Fibroblast of skin of right quadriceps (primary cell): ENCODE measurements around the gene SERP2.
"Not testable (repeated sequence)": the region's sequence is repeated elsewhere in the genome, so short reads cannot be mapped to it uniquely, and the experiment has no call there.

Experiments
- DNase-seq: peaks from one replicate; pipeline ENCODE4 v3.0.0-alpha.2; 2013

Gene SERP2

GRCh38 chr13:44373601-44374347 lies at the start of gene SERP2:
SERP2 (plus strand) TSS chr13:44373824; CDS start chr13:44374026, 202 bp downstream.
- DNase-seq: no peak

- no peak for DNase-seq
Observed at GRCh38 chr13:44326961-44327360, 46.7 kb upstream of the SERP2 start.

- DNase-seq: not testable (repeated sequence)
Observed at GRCh38 chr13:44329041-44329440, 44.6 kb upstream of the SERP2 start.

- no peak for DNase-seq
Observed at GRCh38 chr13:44329909-44330545, 43.6 kb upstream of the SERP2 start.

GRCh38 chr13:44331446-44331845 lies 42.2 kb upstream of the SERP2 start:
- no peak for DNase-seq

GRCh38 chr13:44331912-44332851 lies 41.4 kb upstream of the SERP2 start:
- DNase-seq: peak; percentile 94

GRCh38 chr13:44333950-44334655 lies 39.5 kb upstream of the SERP2 start:
- DNase-seq: no peak

GRCh38 chr13:44334751-44335150 lies 38.9 kb upstream of the SERP2 start:
- no peak for DNase-seq

GRCh38 chr13:44336934-44337333 lies 36.7 kb upstream of the SERP2 start:
- no peak for DNase-seq

GRCh38 chr13:44337581-44337980 lies 36.0 kb upstream of the SERP2 start:
- DNase-seq: no peak

- no peak for DNase-seq
Observed at GRCh38 chr13:44340508-44340907, 33.1 kb upstream of the SERP2 start.

GRCh38 chr13:44342741-44343140 lies 30.9 kb upstream of the SERP2 start:
- no peak for DNase-seq

GRCh38 chr13:44346534-44346933 lies 27.1 kb upstream of the SERP2 start:
- DNase-seq: no peak

GRCh38 chr13:44347301-44347700 lies 26.3 kb upstream of the SERP2 start:
- no peak for DNase-seq

GRCh38 chr13:44347949-44348348 lies 25.7 kb upstream of the SERP2 start:
- peak; percentile 41 for DNase-seq

- DNase-seq: no peak
Observed at GRCh38 chr13:44350775-44351504, 22.7 kb upstream of the SERP2 start.

- no peak for DNase-seq
Observed at GRCh38 chr13:44351505-44351854, 22.1 kb upstream of the SERP2 start.

- no peak for DNase-seq
Observed at GRCh38 chr13:44352202-44352601, 21.4 kb upstream of the SERP2 start.

- no peak for DNase-seq
Observed at GRCh38 chr13:44352671-44353070, 21.0 kb upstream of the SERP2 start.

GRCh38 chr13:44354331-44354730 lies 19.3 kb upstream of the SERP2 start:
- DNase-seq: no peak

- no peak for DNase-seq
Observed at GRCh38 chr13:44354884-44355283, 18.7 kb upstream of the SERP2 start.

GRCh38 chr13:44355621-44356020 lies 18.0 kb upstream of the SERP2 start:
- no peak for DNase-seq
